ENCODE results near the gene B4GALT6. TPM values are rescaled to one million over a fixed set of nuclear protein-coding genes. Genes with fewer than 3 reads are reported as not detected.

B4GALT6 gene
- total and polyA plus RNA-seq, 9 of the 15 experiments (the other 6 are each of a cell fraction or from before 2014, with no cell fraction given): 0.03 to 0.27 (median 0.08) TPM

DNA sequence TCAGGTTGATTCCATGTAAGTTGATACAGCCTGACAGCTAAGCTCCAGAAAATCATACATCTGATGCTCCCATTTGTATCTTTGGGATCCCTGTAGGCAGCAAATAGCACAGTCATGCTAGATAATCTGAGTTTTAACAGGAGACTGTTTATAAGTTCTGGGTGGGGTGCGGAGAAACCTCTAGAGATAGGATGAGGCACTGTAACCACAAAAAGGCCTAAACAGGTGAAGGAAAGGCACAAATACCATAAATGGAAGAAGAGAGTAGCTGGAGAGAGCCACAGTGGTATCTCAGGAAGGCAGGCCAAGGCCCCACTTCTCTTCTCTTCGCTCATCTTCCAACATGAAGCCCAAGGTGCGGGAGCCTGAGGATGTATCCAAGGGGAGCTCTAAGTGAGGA is 18.1 kb upstream of the B4GALT6 start (continued):
- TF ChIP-seq NFYB (IDR thresholded peaks at IDR 0.05; ENCODE audit: extremely low read depth, insufficient read length) (no peak), ZNF23 (CRISPR knock-in tag; IDR thresholded peaks at IDR 0.05) (no peak), ZNF395 (CRISPR knock-in tag; IDR thresholded peaks at IDR 0.05) (no peak), ZNF354B (CRISPR knock-in tag; IDR thresholded peaks at IDR 0.05) (no peak), NELFE (IDR thresholded peaks at IDR 0.05; ENCODE audit: insufficient read depth, insufficient read length) (no peak), ZNF639 (CRISPR knock-in tag; conservative IDR thresholded peaks at IDR 0.05 in 1 of 2, IDR thresholded peaks at IDR 0.05 in 1 of 2) (peak in 1 of 2 experiments; percentile 81; a peak in 2 of 4 replicates), THRAP3 (IDR thresholded peaks at IDR 0.05; ENCODE audit: borderline replicate concordance) (no peak), MYBL2 (IDR thresholded peaks at IDR 0.05; ENCODE audit: low read depth) (no peak), MYBL2 (CRISPR knock-in tag; IDR thresholded peaks at IDR 0.05; ENCODE audit: borderline replicate concordance) (no peak)
- TF ChIP-seq, protein P1, sequence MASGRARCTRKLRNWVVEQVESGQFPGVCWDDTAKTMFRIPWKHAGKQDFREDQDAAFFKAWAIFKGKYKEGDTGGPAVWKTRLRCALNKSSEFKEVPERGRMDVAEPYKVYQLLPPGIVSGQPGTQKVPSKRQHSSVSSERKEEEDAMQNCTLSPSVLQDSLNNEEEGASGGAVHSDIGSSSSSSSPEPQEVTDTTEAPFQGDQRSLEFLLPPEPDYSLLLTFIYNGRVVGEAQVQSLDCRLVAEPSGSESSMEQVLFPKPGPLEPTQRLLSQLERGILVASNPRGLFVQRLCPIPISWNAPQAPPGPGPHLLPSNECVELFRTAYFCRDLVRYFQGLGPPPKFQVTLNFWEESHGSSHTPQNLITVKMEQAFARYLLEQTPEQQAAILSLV (tag; IDR thresholded peaks at IDR 0.05): no peak
- TF ChIP-seq, protein P2, sequence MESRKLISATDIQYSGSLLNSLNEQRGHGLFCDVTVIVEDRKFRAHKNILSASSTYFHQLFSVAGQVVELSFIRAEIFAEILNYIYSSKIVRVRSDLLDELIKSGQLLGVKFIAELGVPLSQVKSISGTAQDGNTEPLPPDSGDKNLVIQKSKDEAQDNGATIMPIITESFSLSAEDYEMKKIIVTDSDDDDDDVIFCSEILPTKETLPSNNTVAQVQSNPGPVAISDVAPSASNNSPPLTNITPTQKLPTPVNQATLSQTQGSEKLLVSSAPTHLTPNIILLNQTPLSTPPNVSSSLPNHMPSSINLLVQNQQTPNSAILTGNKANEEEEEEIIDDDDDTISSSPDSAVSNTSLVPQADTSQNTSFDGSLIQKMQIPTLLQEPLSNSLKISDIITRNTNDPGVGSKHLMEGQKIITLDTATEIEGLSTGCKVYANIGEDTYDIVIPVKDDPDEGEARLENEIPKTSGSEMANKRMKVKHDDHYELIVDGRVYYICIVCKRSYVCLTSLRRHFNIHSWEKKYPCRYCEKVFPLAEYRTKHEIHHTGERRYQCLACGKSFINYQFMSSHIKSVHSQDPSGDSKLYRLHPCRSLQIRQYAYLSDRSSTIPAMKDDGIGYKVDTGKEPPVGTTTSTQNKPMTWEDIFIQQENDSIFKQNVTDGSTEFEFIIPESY (CRISPR knock-in tag; IDR thresholded peaks at IDR 0.05): no peak
- TF ChIP-seq, protein P3, sequence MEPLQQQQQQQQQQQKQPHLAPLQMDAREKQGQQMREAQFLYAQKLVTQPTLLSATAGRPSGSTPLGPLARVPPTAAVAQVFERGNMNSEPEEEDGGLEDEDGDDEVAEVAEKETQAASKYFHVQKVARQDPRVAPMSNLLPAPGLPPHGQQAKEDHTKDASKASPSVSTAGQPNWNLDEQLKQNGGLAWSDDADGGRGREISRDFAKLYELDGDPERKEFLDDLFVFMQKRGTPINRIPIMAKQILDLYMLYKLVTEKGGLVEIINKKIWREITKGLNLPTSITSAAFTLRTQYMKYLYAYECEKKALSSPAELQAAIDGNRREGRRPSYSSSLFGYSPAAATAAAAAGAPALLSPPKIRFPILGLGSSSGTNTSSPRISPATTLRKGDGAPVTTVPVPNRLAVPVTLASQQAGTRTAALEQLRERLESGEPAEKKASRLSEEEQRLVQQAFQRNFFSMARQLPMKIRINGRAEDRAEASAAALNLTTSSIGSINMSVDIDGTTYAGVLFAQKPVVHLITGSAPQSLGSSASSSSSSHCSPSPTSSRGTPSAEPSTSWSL (CRISPR knock-in tag; IDR thresholded peaks at IDR 0.05; ENCODE audit: borderline replicate concordance): no peak
- TF ChIP-seq, protein P4, sequence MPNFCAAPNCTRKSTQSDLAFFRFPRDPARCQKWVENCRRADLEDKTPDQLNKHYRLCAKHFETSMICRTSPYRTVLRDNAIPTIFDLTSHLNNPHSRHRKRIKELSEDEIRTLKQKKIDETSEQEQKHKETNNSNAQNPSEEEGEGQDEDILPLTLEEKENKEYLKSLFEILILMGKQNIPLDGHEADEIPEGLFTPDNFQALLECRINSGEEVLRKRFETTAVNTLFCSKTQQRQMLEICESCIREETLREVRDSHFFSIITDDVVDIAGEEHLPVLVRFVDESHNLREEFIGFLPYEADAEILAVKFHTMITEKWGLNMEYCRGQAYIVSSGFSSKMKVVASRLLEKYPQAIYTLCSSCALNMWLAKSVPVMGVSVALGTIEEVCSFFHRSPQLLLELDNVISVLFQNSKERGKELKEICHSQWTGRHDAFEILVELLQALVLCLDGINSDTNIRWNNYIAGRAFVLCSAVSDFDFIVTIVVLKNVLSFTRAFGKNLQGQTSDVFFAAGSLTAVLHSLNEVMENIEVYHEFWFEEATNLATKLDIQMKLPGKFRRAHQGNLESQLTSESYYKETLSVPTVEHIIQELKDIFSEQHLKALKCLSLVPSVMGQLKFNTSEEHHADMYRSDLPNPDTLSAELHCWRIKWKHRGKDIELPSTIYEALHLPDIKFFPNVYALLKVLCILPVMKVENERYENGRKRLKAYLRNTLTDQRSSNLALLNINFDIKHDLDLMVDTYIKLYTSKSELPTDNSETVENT (CRISPR knock-in tag; IDR thresholded peaks at IDR 0.05): no peak
- TF ChIP-seq, protein P5, sequence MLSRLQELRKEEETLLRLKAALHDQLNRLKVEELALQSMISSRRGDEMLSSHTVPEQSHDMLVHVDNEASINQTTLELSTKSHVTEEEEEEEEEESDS (CRISPR knock-in tag; IDR thresholded peaks at IDR 0.05): no peak
- TF ChIP-seq, protein P6, sequence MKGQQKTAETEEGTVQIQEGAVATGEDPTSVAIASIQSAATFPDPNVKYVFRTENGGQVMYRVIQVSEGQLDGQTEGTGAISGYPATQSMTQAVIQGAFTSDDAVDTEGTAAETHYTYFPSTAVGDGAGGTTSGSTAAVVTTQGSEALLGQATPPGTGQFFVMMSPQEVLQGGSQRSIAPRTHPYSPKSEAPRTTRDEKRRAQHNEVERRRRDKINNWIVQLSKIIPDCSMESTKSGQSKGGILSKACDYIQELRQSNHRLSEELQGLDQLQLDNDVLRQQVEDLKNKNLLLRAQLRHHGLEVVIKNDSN (CRISPR knock-in tag; IDR thresholded peaks at IDR 0.05): no peak
